Caco-2 (cell line): Measurements from ENCODE around the gene TLR4. TPM values are rescaled to one million over a fixed set of nuclear protein-coding genes. Genes with fewer than 3 reads are reported as not detected.

Source experiments
- BruUV-seq: library from RNA; stranded (reverse); fragments of 400-500 nt; replicated peaks from 2 replicates; lab custom pipeline; 2021; lab: Mats Ljungman, UMichigan
- CTCF ChIA-PET: fragments of 300-600 bp; sonication (Branson Sonifier 250); formaldehyde crosslinking; loops from one replicate; lab custom pipeline; 2022; ENCODE audit warnings: antibody characterized with exemption; lab: Charles Lee
- POLR2A ChIA-PET: fragments of 300-600 bp; sonication (Branson Sonifier 250); formaldehyde crosslinking; loops from one replicate; lab custom pipeline; 2022; ENCODE audit warnings: antibody characterized with exemption; lab: Charles Lee
- DNase-seq, 2 experiments: peaks; one replicate each; pipeline versions ENCODE4 v3.0.0 to v3.0.0-alpha.2; 2020 to 2022
- H3K27me3 ChIP-seq: replicated peaks from 2 replicates; pipeline ENCODE4 v1.6.0; 2011; ENCODE audit warnings: low read length; ENCODE audit not compliant: control insufficient read depth, insufficient read depth
- H3K36me3 ChIP-seq: 2 replicates; pipeline ENCODE4 v1.5.1; 2011; ENCODE audit warnings: low read length; ENCODE audit not compliant: control insufficient read depth, insufficient read depth
- H3K4me1 ChIP-seq: fragments of 250-450 bp; sonication (Bioruptor Pico); 2 replicates; pipeline ENCODE4 v1.5.1; 2020; ENCODE audit warnings: mild to moderate bottlenecking
- H3K4me3 ChIP-seq: 2 replicates; pipeline ENCODE4 v1.5.1; 2011; ENCODE audit warnings: low read depth, mild to moderate bottlenecking, control low read depth, low read length
- H3K9me3 ChIP-seq: fragments of 250-450 bp; sonication (Bioruptor Pico); 2 replicates; pipeline ENCODE4 v1.5.1; 2020; ENCODE audit warnings: mild to moderate bottlenecking, moderate library complexity
- H3K27ac Mint-ChIP-seq: one replicate; pipeline ENCODE4 v1.8.0; 2022; ENCODE audit warnings: mixed read lengths; ENCODE audit not compliant: unreplicated experiment
- H3K27me3 Mint-ChIP-seq: one replicate; pipeline ENCODE4 v1.8.0; 2022; ENCODE audit warnings: mixed read lengths; ENCODE audit not compliant: insufficient read depth, unreplicated experiment
- H3K36me3 Mint-ChIP-seq: one replicate; pipeline ENCODE4 v1.8.0; 2022; ENCODE audit warnings: mild to moderate bottlenecking, mixed read lengths; ENCODE audit not compliant: insufficient read depth, unreplicated experiment
- H3K4me1 Mint-ChIP-seq: one replicate; pipeline ENCODE4 v1.8.0; 2022; ENCODE audit warnings: low read depth, mixed read lengths; ENCODE audit not compliant: unreplicated experiment
- H3K4me3 Mint-ChIP-seq: one replicate; pipeline ENCODE4 v1.8.0; 2022; ENCODE audit warnings: mild to moderate bottlenecking, moderate library complexity, mixed read lengths; ENCODE audit not compliant: unreplicated experiment
- H3K9me3 Mint-ChIP-seq: one replicate; pipeline ENCODE4 v1.8.0; 2022; ENCODE audit warnings: mixed read lengths; ENCODE audit not compliant: unreplicated experiment
- CTCF ChIP-seq, 2 experiments: fragments of 200-600 bp in 1 of 2; IDR thresholded peaks; 1 replicate in 1 of 2; 2 replicates in 1 of 2; pipeline versions ENCODE4 v1.5.1 to v1.8.0; 2011 to 2022; ENCODE audit warnings: antibody characterized with exemption in 1 of 2, control low read depth in 1 of 2, inconsistent platforms in 1 of 2, low read depth in 1 of 2, low read length in 1 of 2, mild to moderate bottlenecking in 1 of 2, moderate library complexity in 1 of 2; ENCODE audit not compliant: insufficient read depth in 1 of 2, severe bottlenecking in 1 of 2, unreplicated experiment in 1 of 2
- intact Hi-C: fragments of 100-400 bp; cut with micrococcal nuclease; formaldehyde crosslinking; loops from one replicate; pipeline ENCODE4 v1.10.0; 2022; ENCODE audit not compliant: unreplicated experiment
- total RNA-seq: library from RNA; stranded (reverse); gene quantifications from 2 replicates; pipeline ENCODE4 v1.2.3, GENCODE V29; 2022

Gene TLR4
- total RNA-seq, 1 experiment from 2014 or later: not detected

DNA sequence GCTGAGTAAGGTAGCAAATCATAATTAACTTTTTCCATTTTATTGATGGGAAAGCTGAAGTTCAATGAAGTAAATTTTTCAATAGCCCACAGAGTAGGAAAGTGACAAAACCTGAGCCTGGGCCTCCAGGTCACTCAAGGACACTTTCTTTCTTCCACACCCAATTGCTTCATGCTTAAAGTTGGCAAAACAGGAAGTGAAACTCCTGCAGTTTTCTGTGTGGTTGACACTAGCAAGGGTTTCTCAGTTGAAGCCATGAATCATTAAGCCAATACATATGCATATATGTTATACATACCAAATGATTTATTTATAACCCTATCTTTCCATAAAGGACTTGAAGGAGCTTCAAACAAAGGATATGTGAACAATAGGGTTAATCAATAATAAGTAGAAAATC is 13.9 kb downstream of the TLR4 start:
- intact Hi-C loops: no loop called here
- no peaks in the 10 kb centered on the region for H3K27me3 Mint-ChIP-seq
- no peak for DNase-seq
- TF ChIP-seq CTCF (IDR thresholded peaks at IDR 0.05; ENCODE audit: insufficient read depth in 1 of 2, low read depth in 1 of 2, low read length in 1 of 2, severe bottlenecking in 1 of 2, unreplicated experiment in 1 of 2): no peak
- H3K9me3 ChIP-seq: no peaks in the 10 kb centered on the region
- no peaks in the 10 kb centered on the region for H3K27me3 ChIP-seq
- BruUV-seq: no TSS peak
- no peaks in the 10 kb centered on the region for H3K36me3 ChIP-seq
- ChIA-PET POLR2A (no interaction called here), CTCF (no interaction called here)
- H3K4me1 Mint-ChIP-seq: no peaks in the 10 kb centered on the region
- H3K27ac Mint-ChIP-seq: no peak overlapping the region
- no peak overlapping the region for H3K4me3 Mint-ChIP-seq
- H3K9me3 Mint-ChIP-seq: no peaks in the 10 kb centered on the region
- no peak overlapping the region for H3K4me3 ChIP-seq
- H3K4me1 ChIP-seq: no peaks in the 10 kb centered on the region
- H3K36me3 Mint-ChIP-seq: no peaks in the 10 kb centered on the region

DNA sequence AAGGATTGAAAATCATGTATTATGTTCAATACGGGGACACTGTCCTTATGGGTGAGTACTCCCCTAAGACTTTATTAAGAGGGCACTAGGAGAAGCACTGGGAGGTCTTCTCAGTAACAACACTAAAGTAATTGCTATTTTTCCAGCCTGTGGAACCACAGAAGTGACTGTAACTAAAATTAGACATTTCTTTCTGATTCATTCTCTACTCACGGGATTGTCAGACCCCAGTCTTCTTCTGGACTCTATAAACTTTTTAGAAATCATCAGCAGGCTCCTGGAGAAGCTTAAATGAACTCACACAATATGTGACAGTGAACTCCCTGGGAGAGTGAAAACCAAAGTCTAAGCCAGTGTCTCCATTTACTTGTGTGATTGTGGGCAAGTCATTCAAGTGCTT is 14.5 kb downstream of the TLR4 start:
- H3K27ac Mint-ChIP-seq: no peak overlapping the region
- no peak for DNase-seq
- Histone ChIP-seq H3K27me3 (no peaks in the 10 kb centered on the region), H3K36me3 (no peaks in the 10 kb centered on the region), H3K9me3 (no peaks in the 10 kb centered on the region), H3K4me1 (no peaks in the 10 kb centered on the region), H3K4me3 (no peak overlapping the region)
- H3K27me3 Mint-ChIP-seq: no peaks in the 10 kb centered on the region
- no peak for TF ChIP-seq CTCF (IDR thresholded peaks at IDR 0.05; ENCODE audit: insufficient read depth in 1 of 2, low read depth in 1 of 2, low read length in 1 of 2, severe bottlenecking in 1 of 2, unreplicated experiment in 1 of 2)
- no peak overlapping the region for H3K4me3 Mint-ChIP-seq
- H3K36me3 Mint-ChIP-seq: no peaks in the 10 kb centered on the region
- intact Hi-C loops: no loop called here
- CTCF ChIA-PET: no interaction called here
- POLR2A ChIA-PET: no interaction called here
- H3K9me3 Mint-ChIP-seq: no peaks in the 10 kb centered on the region
- no TSS peak for BruUV-seq
- H3K4me1 Mint-ChIP-seq: no peaks in the 10 kb centered on the region

- H3K4me1 Mint-ChIP-seq: no peaks in the 10 kb centered on the region
- H3K4me3 Mint-ChIP-seq: no peak overlapping the region
- TF ChIP-seq CTCF (IDR thresholded peaks at IDR 0.05; ENCODE audit: insufficient read depth in 1 of 2, low read depth in 1 of 2, low read length in 1 of 2, severe bottlenecking in 1 of 2, unreplicated experiment in 1 of 2): no peak
- Histone ChIP-seq H3K27me3 (no peaks in the 10 kb centered on the region), H3K9me3 (no peaks in the 10 kb centered on the region), H3K36me3 (no peaks in the 10 kb centered on the region), H3K4me3 (no peak overlapping the region), H3K4me1 (no peaks in the 10 kb centered on the region)
- H3K27me3 Mint-ChIP-seq: peaks cover 4% of the 10 kb centered on the region
- H3K36me3 Mint-ChIP-seq: no peaks in the 10 kb centered on the region
- POLR2A ChIA-PET: no interaction called here
- DNase-seq: no peak
- intact Hi-C loops: no loop called here
- no peaks in the 10 kb centered on the region for H3K9me3 Mint-ChIP-seq
- CTCF ChIA-PET: no interaction called here
- H3K27ac Mint-ChIP-seq: no peak overlapping the region
- BruUV-seq: no TSS peak
These were observed 15.1 kb downstream of the TLR4 start for GRCh38 chr9:117719161-117719920.
